Retina (tissue), 1 donor: ENCODE measurements around the gene GALNT10.

Experiments used
- DNase-seq: peaks from one replicate; pipeline ENCODE4 v3.0.0-alpha.2; 2016

GALNT10 gene

DNA sequence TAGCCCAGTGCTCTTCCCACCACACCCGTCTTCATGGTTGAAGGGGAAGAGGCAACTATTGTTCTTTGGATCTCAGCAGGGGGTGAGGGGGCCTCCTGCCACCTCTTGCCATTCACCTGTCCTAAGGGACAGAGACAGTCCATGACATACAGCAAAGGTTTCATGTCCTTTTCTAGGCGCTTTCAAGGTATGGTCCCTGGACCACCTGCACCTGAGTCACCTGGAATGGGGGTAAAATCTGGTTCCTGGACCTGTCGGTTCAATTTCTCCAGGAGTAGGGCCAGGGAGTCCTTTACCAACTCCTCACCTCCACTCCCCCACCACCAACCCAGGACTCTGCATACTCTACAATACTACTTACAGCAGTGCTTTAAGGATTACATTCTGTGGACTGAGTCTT is 221.8 kb downstream of the GALNT10 start:
- DNase-seq, result no peak

DNA sequence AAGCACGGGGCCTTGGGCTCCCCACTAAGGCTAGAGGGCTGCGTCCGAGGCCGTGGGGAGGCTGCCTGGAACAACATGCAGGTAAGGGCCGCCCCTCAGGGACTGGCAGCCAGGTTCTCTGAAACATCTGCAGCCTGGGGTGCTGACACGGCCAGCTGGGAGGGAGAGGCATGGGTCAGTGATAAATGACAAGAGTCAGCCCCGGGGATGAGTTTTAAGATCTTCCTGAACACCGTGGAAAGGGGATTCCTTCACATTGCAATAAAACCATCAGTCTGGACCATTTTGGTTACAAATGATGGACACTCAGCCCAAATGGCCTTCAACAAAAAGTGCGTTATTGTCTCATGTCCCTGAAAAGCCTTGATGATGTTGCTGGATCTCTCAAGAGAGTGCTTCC is 222.4 kb downstream of the GALNT10 start:
- no peak for DNase-seq

GRCh38 chr5:154415114-154415513 is 224.6 kb downstream of the GALNT10 start:
- DNase-seq, result no peak

- no peak for DNase-seq
These were observed 227.8 kb downstream of the GALNT10 start for GRCh38 chr5:154418344-154418820.

DNA sequence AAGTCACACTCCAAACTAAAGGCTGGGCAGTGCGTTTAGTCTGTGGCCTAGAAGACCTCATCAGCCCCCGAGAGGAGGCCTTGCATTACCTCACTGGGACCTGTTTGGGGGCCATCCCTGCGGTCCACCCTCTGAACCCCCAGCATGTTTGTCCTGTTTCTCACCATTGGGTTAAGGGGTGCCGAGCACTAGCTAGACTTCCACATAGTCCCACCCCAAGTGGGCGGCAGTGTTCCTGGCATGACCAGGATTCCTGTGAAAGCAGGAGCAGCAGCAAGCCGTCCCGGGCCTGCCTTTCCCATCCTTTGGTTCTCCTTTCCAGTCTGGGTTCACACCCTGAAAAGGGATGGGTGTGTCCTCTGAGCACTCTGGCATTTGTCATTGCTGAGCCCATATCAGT is 228.7 kb downstream of the GALNT10 start:
- no peak for DNase-seq

- no peak for DNase-seq
These were observed 231.3 kb downstream of the GALNT10 start for GRCh38 chr5:154421868-154422267.

DNA sequence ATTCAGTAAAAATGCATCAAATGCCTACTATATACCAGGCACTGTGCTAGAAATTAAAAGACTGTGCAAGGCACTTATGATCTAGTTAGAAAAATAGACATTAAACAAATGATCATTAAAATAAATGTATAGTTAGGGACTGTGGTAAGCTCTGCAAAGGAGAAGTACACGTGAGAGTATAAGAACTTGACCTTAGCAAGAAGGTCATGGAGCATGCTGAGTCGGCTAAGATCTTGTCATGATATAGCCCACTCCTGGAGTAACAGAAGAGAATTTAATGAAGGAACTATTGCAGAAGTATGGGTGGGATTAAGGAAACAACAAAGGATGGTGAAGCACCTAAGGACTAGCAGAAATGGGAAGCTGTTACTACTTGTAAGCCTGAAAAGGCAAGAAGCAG is 231.8 kb downstream of the GALNT10 start:
- DNase-seq, result no peak

GRCh38 chr5:154428208-154428607 is 237.7 kb downstream of the GALNT10 start:
- no peak for DNase-seq

- no peak for DNase-seq
These were observed 238.8 kb downstream of the GALNT10 start for GRCh38 chr5:154429341-154429740.

- DNase-seq, result no peak
These were observed 239.9 kb downstream of the GALNT10 start for GRCh38 chr5:154430466-154430865.

- DNase-seq, result no peak
These were observed 240.6 kb downstream of the GALNT10 start for GRCh38 chr5:154430961-154431630.

GRCh38 chr5:154435226-154435625 is 244.7 kb downstream of the GALNT10 start:
- DNase-seq, result no peak

- no peak for DNase-seq
These were observed 246.9 kb downstream of the GALNT10 start for GRCh38 chr5:154437281-154437965.

- DNase-seq, result no peak
These were observed 250.0 kb downstream of the GALNT10 start for GRCh38 chr5:154440540-154440939.

DNA sequence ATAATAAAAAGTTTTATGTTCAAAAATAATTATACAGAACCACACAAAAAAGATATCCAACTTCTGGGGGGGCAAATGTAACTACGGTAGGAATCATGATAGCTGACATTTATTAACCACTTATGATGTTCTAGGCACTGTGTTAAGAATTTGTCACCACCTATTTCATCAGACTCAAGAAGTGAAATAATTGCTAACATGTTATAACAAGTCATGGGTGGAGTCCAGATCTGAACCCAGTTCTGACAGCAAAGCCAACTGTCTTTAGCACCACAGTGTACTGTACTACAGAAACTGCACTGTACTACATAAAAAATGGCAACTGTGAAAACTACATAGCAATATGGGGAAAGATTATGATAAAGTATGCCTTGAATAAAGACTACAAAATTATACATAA is 252.3 kb downstream of the GALNT10 start:
- DNase-seq, result no peak

DNA sequence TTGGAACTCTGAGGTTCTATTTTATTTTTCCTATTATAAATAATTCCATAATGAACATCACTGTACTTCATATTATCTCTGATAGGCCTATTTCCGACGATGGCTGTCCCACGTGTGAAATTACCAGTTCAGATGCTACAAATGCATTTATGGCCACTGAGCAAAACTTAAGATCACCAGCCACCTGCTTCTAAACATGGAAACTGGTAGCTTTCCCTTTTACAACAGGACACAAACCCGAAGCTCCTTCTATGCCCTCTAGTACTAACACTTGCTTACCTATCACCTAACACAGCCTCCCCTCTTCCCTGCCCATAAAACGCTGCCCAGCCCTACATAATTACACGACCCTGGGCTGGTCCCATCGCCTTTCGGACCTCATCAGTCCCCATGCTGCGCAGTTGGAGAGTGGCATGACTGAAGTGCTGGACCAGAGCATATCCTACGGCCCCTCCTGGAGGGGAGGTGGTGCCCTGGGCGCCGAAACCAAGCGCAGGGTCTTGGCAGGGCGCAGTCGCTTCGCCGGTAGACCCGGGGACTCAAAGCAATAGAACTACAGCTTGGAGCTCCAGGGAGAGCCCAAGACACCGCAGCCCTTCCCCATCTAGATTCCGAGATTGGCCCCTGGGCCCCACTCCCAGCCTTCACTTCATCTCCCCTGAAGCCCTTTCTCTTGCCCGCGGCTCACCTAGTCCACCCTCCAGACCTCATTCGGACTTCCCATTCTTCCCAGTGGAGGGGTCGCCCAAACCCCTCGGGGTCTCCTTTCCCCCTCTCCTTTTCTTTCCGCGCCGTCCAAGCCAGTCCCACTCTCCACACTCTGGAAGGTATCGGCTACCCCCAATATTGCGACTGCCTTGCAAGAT is 254.3 kb downstream of the GALNT10 start:
- DNase-seq, result no peak

DNA sequence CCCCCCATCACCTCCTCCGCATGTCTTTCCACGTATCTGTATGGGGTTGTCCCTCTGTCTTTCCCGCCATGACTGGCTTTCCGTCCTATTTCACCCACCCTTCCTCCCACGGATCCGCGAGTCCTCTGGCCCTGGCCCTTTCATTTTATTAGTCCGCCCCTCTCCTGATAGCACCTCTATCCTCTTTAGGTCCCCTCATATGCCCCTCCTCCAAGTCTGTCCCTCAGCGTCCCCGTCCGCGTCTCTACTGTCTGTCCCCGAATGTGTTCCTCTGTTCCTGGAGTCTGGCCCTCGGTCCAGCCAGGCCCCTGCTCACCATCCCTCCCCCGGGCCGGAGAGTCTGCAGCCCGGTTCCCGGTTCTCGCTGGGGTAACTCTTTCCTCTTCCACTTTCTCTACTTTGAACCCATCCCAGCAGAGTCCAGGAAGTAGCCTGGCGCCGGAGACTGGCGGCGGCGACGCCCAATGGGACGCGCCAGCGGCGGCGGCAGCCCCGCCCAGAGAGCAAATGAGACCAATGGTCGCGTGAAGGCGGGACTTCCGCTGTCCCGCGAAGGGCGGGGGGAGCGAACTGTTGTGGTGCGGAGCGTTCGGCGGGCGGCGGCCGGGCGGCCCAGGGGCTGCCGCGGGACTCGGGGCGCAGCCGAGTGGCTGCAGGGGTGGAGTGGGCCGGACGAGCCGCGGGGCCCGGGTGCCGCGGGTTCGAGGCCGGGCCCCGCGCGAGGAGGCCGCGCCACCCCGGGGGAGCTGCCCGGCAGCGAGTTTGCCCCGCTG is 255.1 kb downstream of the GALNT10 start, which contains the start of gene SAP30L:
Gene SAP30L (plus strand): TSS at position 576 of the 773 bp plus-strand sequence. CDS start 608 bp downstream, outside the sequence.
- peak; percentile 99 for DNase-seq

DNA sequence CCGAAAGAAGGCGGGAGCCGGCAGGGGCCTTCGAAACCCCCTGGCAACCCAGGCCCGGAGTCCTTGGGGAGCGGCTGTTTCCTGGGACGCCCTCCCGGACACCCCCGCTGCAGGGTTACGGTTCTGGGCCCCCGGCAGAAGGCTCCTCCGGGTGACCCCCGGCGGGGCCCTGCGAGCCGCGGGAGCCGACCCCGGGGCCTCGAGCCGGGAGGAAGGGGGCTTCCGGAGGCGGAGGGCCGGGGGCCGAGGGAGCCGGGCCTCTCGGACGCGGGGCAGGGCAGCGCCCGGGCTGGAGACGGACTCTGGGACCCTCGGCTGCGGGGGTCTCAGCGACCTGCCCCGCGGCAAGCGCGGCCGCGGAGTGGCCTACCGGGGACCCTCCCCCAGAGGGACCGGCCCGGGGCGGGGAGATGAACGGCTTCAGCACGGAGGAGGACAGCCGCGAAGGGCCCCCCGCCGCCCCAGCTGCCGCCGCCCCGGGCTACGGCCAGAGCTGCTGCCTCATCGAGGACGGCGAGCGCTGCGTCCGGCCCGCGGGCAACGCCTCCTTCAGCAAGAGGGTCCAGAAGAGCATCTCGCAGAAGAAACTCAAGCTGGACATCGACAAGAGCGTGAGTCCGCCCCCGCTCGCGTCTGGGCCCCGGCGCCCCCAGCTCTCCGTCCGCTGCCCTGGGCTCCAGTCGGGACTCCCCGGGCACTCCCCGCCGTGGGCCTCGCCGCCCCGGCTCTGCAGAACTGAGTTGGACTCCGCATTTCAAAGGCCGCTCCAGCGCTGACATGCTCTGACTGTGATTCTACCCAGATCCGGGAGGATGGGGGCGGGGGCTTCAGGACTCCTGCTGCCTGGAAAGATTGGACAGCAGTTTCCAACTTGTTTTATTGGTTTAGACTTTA is 255.9 kb downstream of the GALNT10 start:
- peak; percentile 86 for DNase-seq

DNA sequence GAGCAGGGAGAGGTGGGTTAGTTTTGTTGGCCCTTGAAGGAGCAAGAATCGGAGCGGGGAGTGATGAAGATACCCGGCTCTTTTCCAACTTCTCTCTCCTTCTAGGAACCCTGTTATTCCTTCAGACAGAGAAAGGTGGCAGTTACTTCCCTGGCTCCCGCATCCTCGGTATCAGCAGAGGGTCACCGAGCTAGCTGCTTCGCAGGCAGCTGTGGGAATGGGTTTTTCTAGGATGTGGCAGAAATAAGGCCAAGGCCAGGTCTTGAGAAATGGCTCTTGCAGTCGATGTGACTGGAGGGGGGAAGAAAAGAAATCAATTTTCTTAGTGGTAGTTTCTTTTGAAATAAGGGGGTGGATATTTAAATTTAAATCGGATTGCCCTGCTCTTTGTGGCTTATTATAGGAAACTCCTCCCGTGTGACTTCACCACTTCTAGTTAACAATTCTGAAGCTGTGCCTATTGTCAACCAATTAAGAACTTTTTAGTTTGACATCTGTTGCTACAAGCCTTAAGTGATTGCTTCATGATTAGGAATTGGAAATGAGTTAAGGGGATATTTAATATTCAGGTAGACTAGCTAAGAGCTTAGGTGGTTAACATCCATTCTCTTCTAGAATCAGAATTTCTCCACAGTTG is 256.7 kb downstream of the GALNT10 start:
- DNase-seq, result no peak

- no peak for DNase-seq
These were observed 259.3 kb downstream of the GALNT10 start for GRCh38 chr5:154449786-154450185.

DNA sequence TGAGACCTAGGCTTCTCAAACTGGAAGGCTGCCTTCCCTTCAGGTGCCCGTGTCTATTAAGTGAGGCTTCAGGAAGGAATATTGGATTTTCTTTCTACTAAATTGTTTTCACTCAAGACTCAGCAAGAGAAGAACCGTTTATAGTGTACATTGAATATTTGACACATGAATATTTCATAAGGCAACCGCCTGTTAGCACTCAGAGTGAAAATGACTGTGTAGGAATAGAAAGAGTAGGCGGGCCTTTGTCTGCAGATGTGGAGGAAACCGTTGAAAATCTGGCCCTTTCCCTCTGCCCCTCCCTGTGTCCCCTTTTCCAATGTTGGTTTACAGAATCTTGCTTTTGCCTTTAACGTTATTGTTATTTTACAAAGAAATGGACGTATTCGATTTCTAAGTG is 261.4 kb downstream of the GALNT10 start:
- no peak for DNase-seq
